ENCODE results near the gene MBOAT1. TPM values are rescaled to one million over a fixed set of nuclear protein-coding genes. Genes with fewer than 3 reads are reported as not detected.

MBOAT1 gene
- total and polyA plus RNA-seq, 2 of the 13 experiments (the other 11 are each of a cell fraction or from before 2014, with no cell fraction given) = not detected

DNA sequence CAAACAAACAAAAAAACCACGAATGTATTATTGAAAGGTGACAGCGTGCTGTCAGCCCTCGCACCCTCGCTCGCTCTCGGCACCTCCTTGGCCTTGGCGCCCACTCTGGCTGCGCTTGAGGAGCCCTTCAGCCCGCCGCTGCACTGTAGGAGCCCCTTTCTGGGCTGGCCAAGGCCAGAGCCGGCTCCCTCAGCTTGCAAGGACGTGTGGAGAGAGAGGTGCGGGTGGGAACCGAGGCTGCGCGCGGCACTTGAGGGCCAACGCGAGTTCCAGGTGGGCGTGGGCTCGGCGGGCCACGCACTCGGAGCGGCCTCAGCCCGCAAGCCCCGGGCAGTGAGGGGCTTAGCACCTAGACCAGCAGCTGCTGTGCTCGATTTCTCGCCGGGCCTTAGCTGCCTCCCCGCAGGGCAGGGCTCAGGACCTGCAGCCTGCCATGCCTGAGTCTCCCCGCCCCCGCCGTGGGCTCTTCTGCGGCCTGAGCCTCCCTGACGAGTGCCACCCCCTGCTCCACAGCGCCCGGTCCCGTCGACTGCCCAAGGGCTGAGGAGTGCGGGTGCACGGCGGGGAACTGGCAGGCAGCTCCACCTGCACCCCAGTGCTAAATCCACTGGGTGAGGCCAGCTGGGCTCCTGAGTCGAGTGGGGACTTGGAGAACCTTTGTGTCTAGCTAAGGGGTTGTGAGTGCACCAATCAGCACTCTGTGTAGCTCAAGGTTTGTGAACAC is 20.9 kb upstream of the MBOAT1 start:
- intact Hi-C loops (cut with micrococcal nuclease; ENCODE audit: unreplicated experiment) (no loop called here), in situ Hi-C loops (cut with HindIII; ENCODE audit: extremely low pct_ligation_motif_present, low pct_unique_long_range_greater_than_20kb) (no loop called here)
- Histone ChIP-seq H3K4me3 (replicated peaks in 1 of 3; ENCODE audit: insufficient read depth in 1 of 3, low read depth in 2 of 3, low read length in 3 of 3) (no peak overlapping the region), H3K27me3 (ENCODE audit: control insufficient read depth in 1 of 2, insufficient read depth in 2 of 2, low read length in 2 of 2) (no peaks in the 10 kb centered on the region), H3K4me2 (ENCODE audit: low read depth, low read length) (no peak overlapping the region), H3K9me3 (ENCODE audit: low read length) (no peaks in the 10 kb centered on the region), H4K20me1 (ENCODE audit: insufficient read depth, low read length) (no peaks in the 10 kb centered on the region), H3K79me2 (ENCODE audit: insufficient read depth, low read length) (no peaks in the 10 kb centered on the region), H3K9ac (ENCODE audit: insufficient read depth, low read depth, low read length) (no peak overlapping the region), H3K27ac (ENCODE audit: extremely low read length, insufficient read depth, low read length) (no peak overlapping the region), H2AFZ (ENCODE audit: low read length) (no peak overlapping the region), H3K36me3 (replicated peaks in 1 of 2; ENCODE audit: control insufficient read depth in 1 of 2, insufficient read depth in 2 of 2, low read length in 2 of 2) (no peaks in the 10 kb centered on the region), H3K4me1 (ENCODE audit: insufficient read depth, low read length) (peaks cover 7% of the 10 kb centered on the region; the same call in 1 of the 2 replicates)
- ATAC-seq (no peak), DNase-seq (ENCODE audit: low spot score) (no peak), FAIRE-seq (no peak)
- CTCF ChIA-PET (ENCODE audit: low intra/inter-chr PET ratio, low total read pairs) = no interaction called here
- no TSS peak for BruUV-seq (replicated peaks)
- peak; percentile 54; the same call in 1 of the 2 replicates for TF ChIP-seq DNMT1 (CRISPR knock-in tag; IDR thresholded peaks at IDR 0.05)
- no peak for TF ChIP-seq RAD51 (IDR thresholded peaks at IDR 0.05; ENCODE audit: borderline replicate concordance)
- TF ChIP-seq MEIS2 (CRISPR knock-in tag; IDR thresholded peaks at IDR 0.05) = no peak
- POLR2A ChIA-PET = no interaction called here
- 79% methylated on average over 30 of the region's 44 CpGs for WGBS (ENCODE audit: low lambda C conversion rate)

DNA sequence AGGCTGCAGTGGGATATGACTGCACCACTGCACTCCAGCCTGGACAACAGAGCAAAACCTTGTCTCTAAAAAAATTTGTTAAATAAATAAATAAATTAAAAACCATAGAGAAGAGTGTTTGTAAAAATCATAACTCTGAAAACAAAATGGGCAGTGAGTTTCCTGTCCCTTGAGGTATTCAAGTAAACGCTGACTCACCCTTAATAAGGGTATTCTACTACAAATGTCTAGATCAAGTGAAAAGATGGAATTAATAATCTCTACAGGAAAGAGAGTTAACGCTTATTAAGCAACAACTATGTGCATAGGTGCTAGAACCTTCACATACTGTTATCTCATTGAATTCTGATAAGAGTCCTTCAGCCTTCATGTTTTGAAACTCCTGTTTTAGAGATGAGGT is 19.9 kb upstream of the MBOAT1 start:
- H3K4me2 ChIP-seq (ENCODE audit: low read depth, low read length) = no peak overlapping the region
- POLR2A ChIA-PET = no interaction called here
- CTCF ChIA-PET (ENCODE audit: low intra/inter-chr PET ratio, low total read pairs) = no interaction called here
- 3% methylated on average over 2 of the region's 2 CpGs for WGBS (ENCODE audit: low lambda C conversion rate)
- H2AFZ ChIP-seq (ENCODE audit: low read length) = no peak overlapping the region
- H4K20me1 ChIP-seq (ENCODE audit: insufficient read depth, low read length) = no peaks in the 10 kb centered on the region
- no peaks in the 10 kb centered on the region for H3K36me3 ChIP-seq (replicated peaks in 1 of 2; ENCODE audit: control insufficient read depth in 1 of 2, insufficient read depth in 2 of 2, low read length in 2 of 2)
- BruUV-seq (replicated peaks) = no TSS peak
- H3K4me3 ChIP-seq (replicated peaks in 1 of 3; ENCODE audit: insufficient read depth in 1 of 3, low read depth in 2 of 3, low read length in 3 of 3) = no peak overlapping the region
- H3K79me2 ChIP-seq (ENCODE audit: insufficient read depth, low read length) = no peaks in the 10 kb centered on the region
- peaks cover 7% of the 10 kb centered on the region; the same call in 1 of the 2 replicates for H3K4me1 ChIP-seq (ENCODE audit: insufficient read depth, low read length)
- ATAC-seq (no peak), FAIRE-seq (no peak), DNase-seq (ENCODE audit: low spot score) (no peak)
- H3K27me3 ChIP-seq (ENCODE audit: control insufficient read depth in 1 of 2, insufficient read depth in 2 of 2, low read length in 2 of 2) = no peaks in the 10 kb centered on the region
- H3K9me3 ChIP-seq (ENCODE audit: low read length) = no peaks in the 10 kb centered on the region
- H3K9ac ChIP-seq (ENCODE audit: insufficient read depth, low read depth, low read length) = no peak overlapping the region
- in situ Hi-C loops (cut with HindIII; ENCODE audit: extremely low pct_ligation_motif_present, low pct_unique_long_range_greater_than_20kb) (no loop called here), intact Hi-C loops (cut with micrococcal nuclease; ENCODE audit: unreplicated experiment) (no loop called here)
- H3K27ac ChIP-seq (ENCODE audit: extremely low read length, insufficient read depth, low read length) = no peak overlapping the region
- TF ChIP-seq, protein P1, sequence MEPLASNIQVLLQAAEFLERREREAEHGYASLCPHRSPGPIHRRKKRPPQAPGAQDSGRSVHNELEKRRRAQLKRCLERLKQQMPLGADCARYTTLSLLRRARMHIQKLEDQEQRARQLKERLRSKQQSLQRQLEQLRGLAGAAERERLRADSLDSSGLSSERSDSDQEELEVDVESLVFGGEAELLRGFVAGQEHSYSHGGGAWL (CRISPR knock-in tag; IDR thresholded peaks at IDR 0.05) = no peak
- TF ChIP-seq ZNF761 (CRISPR knock-in tag; conservative IDR thresholded peaks at IDR 0.05) (no peak), NCOR1 (IDR thresholded peaks at IDR 0.05; ENCODE audit: borderline replicate concordance, low read length) (no peak), RARA (CRISPR knock-in tag; IDR thresholded peaks at IDR 0.05) (no peak), MBNL3 (CRISPR knock-in tag; conservative IDR thresholded peaks at IDR 0.05) (no peak), NAIF1 (CRISPR knock-in tag; IDR thresholded peaks at IDR 0.05; ENCODE audit: borderline replicate concordance) (no peak)
- TF ChIP-seq, protein P2, sequence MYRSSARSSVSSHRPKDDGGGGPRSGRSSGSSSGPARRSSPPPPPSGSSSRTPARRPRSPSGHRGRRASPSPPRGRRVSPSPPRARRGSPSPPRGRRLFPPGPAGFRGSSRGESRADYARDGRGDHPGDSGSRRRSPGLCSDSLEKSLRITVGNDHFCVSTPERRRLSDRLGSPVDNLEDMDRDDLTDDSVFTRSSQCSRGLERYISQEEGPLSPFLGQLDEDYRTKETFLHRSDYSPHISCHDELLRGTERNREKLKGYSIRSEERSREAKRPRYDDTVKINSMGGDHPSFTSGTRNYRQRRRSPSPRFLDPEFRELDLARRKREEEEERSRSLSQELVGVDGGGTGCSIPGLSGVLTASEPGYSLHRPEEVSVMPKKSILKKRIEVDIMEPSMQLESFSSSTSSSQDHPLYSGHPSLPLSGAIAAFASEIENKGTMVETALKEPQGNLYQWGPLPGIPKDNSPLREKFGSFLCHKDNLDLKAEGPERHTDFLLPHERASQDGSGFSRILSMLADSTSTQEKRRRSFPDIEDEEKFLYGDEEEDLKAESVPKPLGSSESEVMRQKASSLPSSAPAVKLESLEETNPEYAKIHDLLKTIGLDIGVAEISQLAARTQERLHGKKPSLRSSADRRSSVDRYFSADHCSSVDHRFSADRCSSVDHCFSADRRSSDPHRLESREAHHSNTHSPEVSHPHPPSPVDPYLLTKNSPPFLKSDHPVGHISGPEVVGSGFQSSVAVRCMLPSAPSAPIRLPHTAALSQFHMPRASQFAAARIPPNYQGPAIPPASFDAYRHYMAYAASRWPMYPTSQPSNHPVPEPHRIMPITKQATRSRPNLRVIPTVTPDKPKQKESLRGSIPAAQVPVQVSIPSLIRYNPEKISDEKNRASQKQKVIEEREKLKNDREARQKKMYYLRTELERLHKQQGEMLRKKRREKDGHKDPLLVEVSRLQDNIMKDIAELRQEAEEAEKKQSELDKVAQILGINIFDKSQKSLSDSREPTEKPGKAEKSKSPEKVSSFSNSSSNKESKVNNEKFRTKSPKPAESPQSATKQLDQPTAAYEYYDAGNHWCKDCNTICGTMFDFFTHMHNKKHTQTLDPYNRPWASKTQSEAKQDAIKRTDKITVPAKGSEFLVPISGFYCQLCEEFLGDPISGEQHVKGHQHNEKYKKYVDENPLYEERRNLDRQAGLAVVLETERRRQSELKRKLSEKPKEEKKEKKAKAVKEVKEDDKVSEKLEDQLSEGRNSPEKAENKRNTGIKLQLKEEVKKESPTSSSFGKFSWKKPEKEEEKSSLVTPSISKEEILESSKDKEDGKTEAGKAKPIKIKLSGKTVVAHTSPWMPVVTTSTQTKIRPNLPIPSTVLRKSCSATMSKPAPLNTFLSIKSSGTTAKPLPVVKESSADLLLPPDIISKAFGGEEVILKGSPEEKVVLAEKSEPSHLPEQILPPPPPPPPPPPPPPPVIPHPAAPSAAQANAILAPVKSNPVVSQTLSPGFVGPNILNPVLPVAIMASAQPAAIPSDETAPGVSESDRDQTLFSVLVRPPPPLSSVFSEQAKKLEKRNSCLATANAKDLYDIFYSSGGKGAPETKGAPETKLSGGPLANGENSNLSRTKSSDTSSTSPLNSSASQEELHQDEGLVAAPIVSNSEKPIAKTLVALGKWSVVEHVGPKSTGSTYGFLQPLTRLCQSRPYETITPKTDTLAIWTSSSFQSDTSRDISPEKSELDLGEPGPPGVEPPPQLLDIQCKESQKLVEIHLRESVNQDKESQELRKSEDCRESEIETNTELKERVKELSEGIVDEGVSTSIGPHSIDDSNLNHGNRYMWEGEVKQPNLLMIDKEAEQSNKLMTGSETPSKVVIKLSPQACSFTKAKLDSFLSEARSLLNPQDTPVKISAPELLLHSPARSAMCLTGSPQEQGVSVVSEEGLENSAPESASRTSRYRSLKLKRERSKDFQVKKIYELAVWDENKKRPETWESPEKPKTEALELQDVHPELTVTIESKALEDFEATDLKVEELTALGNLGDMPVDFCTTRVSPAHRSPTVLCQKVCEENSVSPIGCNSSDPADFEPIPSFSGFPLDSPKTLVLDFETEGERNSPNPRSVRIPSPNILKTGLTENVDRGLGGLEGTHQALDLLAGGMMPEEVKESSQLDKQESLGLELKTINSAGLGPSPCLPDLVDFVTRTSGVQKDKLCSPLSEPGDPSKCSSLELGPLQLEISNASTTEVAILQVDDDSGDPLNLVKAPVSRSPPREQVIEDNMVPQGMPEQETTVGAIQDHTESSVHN (CRISPR knock-in tag; IDR thresholded peaks at IDR 0.05) = no peak

Data from HepG2 (cell line).